NT2/D1 (cell line): ENCODE data around the gene MMP24.

Experiments
- YY1 ChIP-seq: IDR thresholded peaks from 2 replicates; pipeline ENCODE4 v1.6.1; 2011; ENCODE audit not compliant: insufficient read length, insufficient read depth
- ZNF274 ChIP-seq: IDR thresholded peaks from 2 replicates; pipeline ENCODE4 v1.6.1; 2011; ENCODE audit warnings: mild to moderate bottlenecking, low read depth, low read length

DNA sequence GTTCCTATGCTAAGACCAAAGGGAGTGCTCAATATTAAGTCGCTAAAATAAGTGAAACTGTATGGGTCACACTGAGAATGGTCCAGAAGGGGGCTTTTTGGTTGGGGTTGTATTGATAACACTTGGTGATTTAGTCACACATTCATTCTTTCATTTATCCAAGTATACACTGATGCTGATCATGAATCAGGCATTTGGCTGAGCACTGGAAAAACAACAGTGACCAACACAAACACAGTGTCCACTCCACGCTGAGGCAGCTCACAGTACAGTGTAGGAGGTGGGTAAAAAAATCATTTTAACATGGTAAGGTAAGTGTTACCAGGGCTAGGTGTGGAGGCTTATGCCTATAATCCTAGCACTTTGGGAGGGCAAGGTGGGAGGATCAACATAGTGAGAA is 74.9 kb downstream of the MMP24 start:
- TF ChIP-seq YY1: no peak
- TF ChIP-seq ZNF274: no peak
